Measurements from ENCODE around the gene IFITM2.
"Not testable (repeated sequence)": the region's sequence is repeated elsewhere in the genome, so short reads cannot be mapped to it uniquely, and the experiment has no call there.

Gene IFITM2

GRCh38 chr11:307766-308708, at the start of gene IFITM2:
IFITM2 (plus strand) TSS chr11:307816; CDS start chr11:308193, 377 bp downstream.
- peak within 1 kb of the TSS; percentile 60 to 70 for H3K4me3 ChIP-seq (replicated peaks in 1 of 2; ENCODE audit: low read depth in 2 of 2, low read length in 2 of 2)
- peak; percentile 86 to 95 for DNase-seq (ENCODE audit: low read depth in 2 of 2)

DNA sequence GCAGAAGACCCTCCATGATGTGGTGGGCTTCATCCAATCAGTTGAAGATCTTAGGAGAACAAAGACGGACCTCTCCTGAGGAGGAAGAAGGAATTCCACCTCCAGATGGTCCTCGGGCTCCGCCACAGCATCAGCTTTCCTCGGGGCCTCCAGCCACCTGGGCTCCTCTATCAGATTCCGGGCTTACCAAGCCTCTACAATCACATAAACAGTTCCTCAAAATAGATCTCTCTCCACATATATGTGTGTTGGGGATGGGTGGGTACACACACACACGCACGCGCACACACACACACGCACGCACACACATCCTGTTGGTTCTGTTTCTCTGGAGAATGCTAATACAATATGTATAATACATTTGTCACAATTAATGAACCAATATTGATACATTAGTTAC, 48.2 kb upstream of the IFITM2 start:
- DNase-seq (ENCODE audit: low read depth in 2 of 2): no peak
- TF ChIP-seq CTCF (IDR thresholded peaks at IDR 0.05; ENCODE audit: low read depth, low read length): no peak
- no peak overlapping the region for H3K4me3 ChIP-seq (replicated peaks in 1 of 2; ENCODE audit: low read depth in 2 of 2, low read length in 2 of 2)

DNA sequence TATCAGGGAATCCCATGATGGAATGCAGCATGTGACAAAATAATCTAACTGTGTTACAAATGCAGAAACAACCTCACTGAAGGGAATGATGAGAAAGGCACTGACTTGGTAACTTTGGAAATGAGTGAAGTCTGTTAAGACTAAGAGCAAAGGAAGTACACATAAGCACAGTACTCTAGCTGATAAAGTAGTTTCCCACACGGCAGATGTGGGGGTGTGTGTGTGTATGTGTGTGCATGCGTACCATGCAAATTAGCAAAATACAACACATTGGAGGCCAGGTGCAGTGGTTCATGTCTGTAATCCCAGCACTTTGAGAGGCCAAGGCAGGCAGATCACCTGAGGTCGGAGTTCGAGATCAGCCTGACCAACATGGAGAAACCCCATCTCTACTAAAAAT, 46.0 kb upstream of the IFITM2 start:
- TF ChIP-seq CTCF (IDR thresholded peaks at IDR 0.05; ENCODE audit: low read depth, low read length): no peak
- DNase-seq (ENCODE audit: low read depth in 2 of 2): no peak
- no peak overlapping the region for H3K4me3 ChIP-seq (replicated peaks in 1 of 2; ENCODE audit: low read depth in 2 of 2, low read length in 2 of 2)

DNA sequence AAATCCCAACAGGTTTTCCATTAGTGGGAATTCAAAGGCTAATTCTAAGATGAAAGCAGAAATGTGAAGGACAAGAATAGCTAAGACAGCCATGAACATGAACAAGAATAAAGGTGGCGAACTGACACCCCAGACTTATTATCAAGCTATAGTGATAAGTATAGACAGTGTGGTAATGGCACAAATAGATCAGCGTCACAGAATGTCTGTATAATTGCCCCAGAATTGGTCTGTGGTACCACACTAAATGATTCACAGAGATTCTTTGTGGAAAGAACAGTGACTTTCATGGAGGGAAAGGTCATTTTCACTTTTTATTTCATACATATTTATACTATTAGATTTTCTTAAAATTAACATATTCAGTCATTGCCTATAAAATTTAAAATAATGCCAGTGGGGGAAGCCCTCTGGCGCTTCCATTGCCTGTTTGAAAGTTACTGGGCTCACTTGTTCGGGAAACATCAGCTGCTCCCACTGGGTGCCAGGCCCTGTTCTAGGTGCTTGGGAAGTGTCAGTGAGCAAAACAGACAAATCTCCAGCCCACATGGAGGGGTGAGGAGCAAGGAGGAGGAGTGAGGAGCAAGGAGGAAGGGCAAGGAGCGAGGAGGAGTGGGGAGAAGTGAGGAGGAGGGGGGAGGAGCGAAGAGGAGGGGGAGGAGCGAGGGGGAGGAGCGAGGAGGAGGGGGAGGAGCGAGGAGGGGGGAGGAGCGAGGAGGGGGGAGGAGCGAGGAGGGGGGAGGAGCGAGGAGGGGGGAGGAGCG, 40.8 kb upstream of the IFITM2 start:
- no peak overlapping the region for H3K4me3 ChIP-seq (replicated peaks in 1 of 2; ENCODE audit: low read depth in 2 of 2, low read length in 2 of 2)
- no peak for DNase-seq (ENCODE audit: low read depth in 2 of 2)
- TF ChIP-seq CTCF (IDR thresholded peaks at IDR 0.05; ENCODE audit: low read depth, low read length): no peak

DNA sequence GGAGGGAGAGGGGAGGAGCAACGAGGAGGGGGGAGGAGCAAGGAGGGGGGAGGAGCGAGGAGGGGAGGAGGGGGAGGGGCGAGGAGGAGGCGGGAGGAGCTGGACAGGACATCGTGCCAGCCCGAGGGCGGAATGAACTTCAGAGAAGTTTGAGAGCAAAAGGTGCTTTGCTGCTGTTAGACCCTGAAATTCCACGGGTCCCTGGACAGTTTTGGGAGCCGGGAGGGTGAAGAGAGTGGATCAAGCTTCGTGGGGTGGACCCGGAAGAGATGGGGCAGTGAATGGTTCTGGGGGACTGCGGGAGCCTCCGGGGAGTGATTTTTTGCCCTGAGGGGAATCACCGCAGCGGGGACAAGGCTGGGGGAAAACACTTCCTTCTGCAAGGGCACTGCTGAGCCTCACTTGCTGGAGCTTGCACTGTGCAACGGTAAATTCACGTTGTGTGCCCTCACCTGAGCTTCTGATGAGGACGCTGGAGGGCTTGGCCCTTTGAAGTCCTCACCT, 40.1 kb upstream of the IFITM2 start:
- no peak for DNase-seq (ENCODE audit: low read depth in 2 of 2)
- no peak for TF ChIP-seq CTCF (IDR thresholded peaks at IDR 0.05; ENCODE audit: low read depth, low read length)
- H3K4me3 ChIP-seq (replicated peaks in 1 of 2; ENCODE audit: low read depth in 2 of 2, low read length in 2 of 2): no peak overlapping the region

DNA sequence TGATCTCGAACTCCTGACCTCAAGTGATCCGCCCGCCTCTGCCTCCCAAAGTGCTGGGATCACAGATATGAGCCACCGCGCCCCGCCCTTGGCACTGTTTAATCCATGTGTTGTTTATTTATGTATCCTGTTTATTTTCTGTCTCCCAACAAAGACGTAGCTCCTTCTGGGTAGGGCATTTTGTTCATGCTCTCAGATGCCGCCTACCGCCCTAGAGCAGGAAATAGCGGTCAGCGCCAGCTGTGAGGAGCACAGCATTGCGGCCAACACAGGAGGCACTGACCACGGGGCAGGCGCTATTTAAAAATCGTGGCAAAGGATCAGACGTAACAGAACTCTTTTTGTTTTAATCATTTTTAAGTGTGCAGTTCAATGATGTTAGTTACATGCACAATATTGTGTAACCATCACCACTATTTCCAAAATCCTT, 38.9 kb upstream of the IFITM2 start:
- H3K4me3 ChIP-seq (replicated peaks in 1 of 2; ENCODE audit: low read depth in 2 of 2, low read length in 2 of 2): not testable (repeated sequence)

GRCh38 chr11:269146-269890, 38.3 kb upstream of the IFITM2 start:
- DNase-seq (ENCODE audit: low read depth in 2 of 2): peak in 1 of 2 donors; percentile 24
- no peak overlapping the region for H3K4me3 ChIP-seq (replicated peaks in 1 of 2; ENCODE audit: low read depth in 2 of 2, low read length in 2 of 2)
- TF ChIP-seq CTCF (IDR thresholded peaks at IDR 0.05; ENCODE audit: low read depth, low read length): no peak

More for the DNA sequence above, 38.9 kb upstream of the IFITM2 start:
- peak; percentile 35 to 36 for DNase-seq (ENCODE audit: low read depth in 2 of 2)
